ENCODE data around the gene MYZAP. TPM values are rescaled to one million over a fixed set of nuclear protein-coding genes. Genes with fewer than 3 reads are reported as not detected.
"Not testable (repeated sequence)": the region's sequence is repeated elsewhere in the genome, so short reads cannot be mapped to it uniquely, and the experiment has no call there.

The MYZAP gene
- total and polyA plus RNA-seq, 5 donors from 2014 or later, result 0.49 to 3.9 (median 1.6) TPM

GRCh38 chr15:57614241-57614640 lies 22.5 kb downstream of the MYZAP start:
- no peak overlapping the region for H3K4me3 ChIP-seq (ENCODE audit: low read depth, low read length)
- no peak for ATAC-seq (ENCODE audit: low read depth in 2 of 2)
- no peak overlapping the region for H3K4me3 Mint-ChIP-seq

GRCh38 chr15:57615951-57616496 lies 24.3 kb downstream of the MYZAP start:
- H3K9me3 Mint-ChIP-seq; H3K9me3 ChIP-seq (ENCODE audit: control insufficient read depth in 2 of 2, low read length in 2 of 2); ATAC-seq (ENCODE audit: low read depth in 2 of 2); H3K4me1 Mint-ChIP-seq; H3K27ac Mint-ChIP-seq; DNase-seq; H3K4me3 Mint-ChIP-seq; H3K27me3 ChIP-seq (ENCODE audit: control insufficient read depth, insufficient read depth, low read length); H3K27ac ChIP-seq (ENCODE audit: insufficient read depth, low read length, poor library complexity, severe bottlenecking); H3K4me1 ChIP-seq (ENCODE audit: control insufficient read depth, insufficient read depth, low read length, poor library complexity, severe bottlenecking); H3K36me3 ChIP-seq (ENCODE audit: control insufficient read depth, insufficient read depth, low read length); H3K4me3 ChIP-seq (ENCODE audit: low read depth, low read length): not testable (repeated sequence)
- peaks cover 12% of the 10 kb centered on the region for H3K36me3 Mint-ChIP-seq
- peaks cover 13% of the 10 kb centered on the region for H3K27me3 Mint-ChIP-seq

More at GRCh38 chr15:57614241-57614640, 22.5 kb downstream of the MYZAP start:
- DNase-seq, result no peak
- peak overlapping the region in 1 of 3 donors; percentile 68 for H3K27ac Mint-ChIP-seq
- H3K36me3 Mint-ChIP-seq, result peaks cover 5% of the 10 kb centered on the region
- Histone ChIP-seq H3K27ac (ENCODE audit: insufficient read depth, low read length, poor library complexity, severe bottlenecking) (no peak overlapping the region), H3K27me3 (ENCODE audit: control insufficient read depth, insufficient read depth, low read length) (no peaks in the 10 kb centered on the region), H3K9me3 (ENCODE audit: control insufficient read depth in 2 of 2, low read length in 2 of 2) (no peaks in the 10 kb centered on the region), H3K4me1 (ENCODE audit: control insufficient read depth, insufficient read depth, low read length, poor library complexity, severe bottlenecking) (no peaks in the 10 kb centered on the region), H3K36me3 (ENCODE audit: control insufficient read depth, insufficient read depth, low read length) (no peaks in the 10 kb centered on the region)
- H3K4me1 Mint-ChIP-seq, result no peaks in the 10 kb centered on the region
- peaks cover 13% of the 10 kb centered on the region for H3K27me3 Mint-ChIP-seq
- peaks cover 0 to 1% (median 0%) of the 10 kb centered on the region in 7 donors for H3K9me3 Mint-ChIP-seq

- Mint-ChIP-seq H3K9me3 (no peaks in the 10 kb centered on the region), H3K27ac (no peak overlapping the region), H3K36me3 (peaks cover 19% of the 10 kb centered on the region), H3K4me3 (no peak overlapping the region), H3K4me1 (no peaks in the 10 kb centered on the region), H3K27me3 (peaks cover 13% of the 10 kb centered on the region)
- H3K27me3 ChIP-seq (ENCODE audit: control insufficient read depth, insufficient read depth, low read length), result no peaks in the 10 kb centered on the region
- no peak for DNase-seq
- no peak overlapping the region for H3K4me3 ChIP-seq (ENCODE audit: low read depth, low read length)
- no peaks in the 10 kb centered on the region for H3K36me3 ChIP-seq (ENCODE audit: control insufficient read depth, insufficient read depth, low read length)
- no peak for ATAC-seq (ENCODE audit: low read depth in 2 of 2)
- H3K4me1 ChIP-seq (ENCODE audit: control insufficient read depth, insufficient read depth, low read length, poor library complexity, severe bottlenecking), result no peaks in the 10 kb centered on the region
- no peak overlapping the region for H3K27ac ChIP-seq (ENCODE audit: insufficient read depth, low read length, poor library complexity, severe bottlenecking)
- no peaks in the 10 kb centered on the region for H3K9me3 ChIP-seq (ENCODE audit: control insufficient read depth in 2 of 2, low read length in 2 of 2)
Measured at GRCh38 chr15:57618325-57618724, 26.6 kb downstream of the MYZAP start.

- peaks cover 8% of the 10 kb centered on the region for H3K27me3 Mint-ChIP-seq
- no peak overlapping the region for H3K27ac Mint-ChIP-seq
- no peaks in the 10 kb centered on the region for H3K36me3 ChIP-seq (ENCODE audit: control insufficient read depth, insufficient read depth, low read length)
- DNase-seq, result no peak
- no peak overlapping the region for H3K4me3 ChIP-seq (ENCODE audit: low read depth, low read length)
- no peak for ATAC-seq (ENCODE audit: low read depth in 2 of 2)
- no peaks in the 10 kb centered on the region for H3K4me1 ChIP-seq (ENCODE audit: control insufficient read depth, insufficient read depth, low read length, poor library complexity, severe bottlenecking)
- H3K9me3 ChIP-seq (ENCODE audit: control insufficient read depth in 2 of 2, low read length in 2 of 2), result no peaks in the 10 kb centered on the region
- peaks cover 19% of the 10 kb centered on the region for H3K36me3 Mint-ChIP-seq
- no peaks in the 10 kb centered on the region for H3K27me3 ChIP-seq (ENCODE audit: control insufficient read depth, insufficient read depth, low read length)
- H3K9me3 Mint-ChIP-seq, result no peaks in the 10 kb centered on the region
- H3K27ac ChIP-seq (ENCODE audit: insufficient read depth, low read length, poor library complexity, severe bottlenecking), result no peak overlapping the region
- H3K4me1 Mint-ChIP-seq, result no peaks in the 10 kb centered on the region
- no peak overlapping the region for H3K4me3 Mint-ChIP-seq
Measured at GRCh38 chr15:57619746-57620145, 28.0 kb downstream of the MYZAP start.

GRCh38 chr15:57624730-57625129 lies 33.0 kb downstream of the MYZAP start:
- H3K36me3 Mint-ChIP-seq, result peaks cover 17% of the 10 kb centered on the region
- ATAC-seq (ENCODE audit: low read depth in 2 of 2) (no peak), DNase-seq (no peak)
- H3K27ac Mint-ChIP-seq, result no peak overlapping the region
- no peak overlapping the region for H3K4me3 Mint-ChIP-seq
- peaks cover 11% of the 10 kb centered on the region for H3K27me3 Mint-ChIP-seq
- H3K4me3 ChIP-seq (ENCODE audit: low read depth, low read length), result no peak overlapping the region
- H3K4me1 ChIP-seq (ENCODE audit: control insufficient read depth, insufficient read depth, low read length, poor library complexity, severe bottlenecking), result no peaks in the 10 kb centered on the region
- H3K27me3 ChIP-seq (ENCODE audit: control insufficient read depth, insufficient read depth, low read length), result no peaks in the 10 kb centered on the region
- no peaks in the 10 kb centered on the region for H3K9me3 Mint-ChIP-seq
- H3K36me3 ChIP-seq (ENCODE audit: control insufficient read depth, insufficient read depth, low read length), result no peaks in the 10 kb centered on the region
- H3K4me1 Mint-ChIP-seq, result no peaks in the 10 kb centered on the region
- no peak overlapping the region for H3K27ac ChIP-seq (ENCODE audit: insufficient read depth, low read length, poor library complexity, severe bottlenecking)
- H3K9me3 ChIP-seq (ENCODE audit: control insufficient read depth in 2 of 2, low read length in 2 of 2), result no peaks in the 10 kb centered on the region

GRCh38 chr15:57625703-57626448 lies 34.2 kb downstream of the MYZAP start:
- no peak overlapping the region for H3K4me3 ChIP-seq (ENCODE audit: low read depth, low read length)
- no peaks in the 10 kb centered on the region for H3K27me3 ChIP-seq (ENCODE audit: control insufficient read depth, insufficient read depth, low read length)
- H3K4me1 ChIP-seq (ENCODE audit: control insufficient read depth, insufficient read depth, low read length, poor library complexity, severe bottlenecking), result no peaks in the 10 kb centered on the region
- Mint-ChIP-seq H3K9me3 (no peaks in the 10 kb centered on the region), H3K4me3 (no peak overlapping the region), H3K36me3 (peaks cover 10% of the 10 kb centered on the region), H3K27ac (no peak overlapping the region), H3K27me3 (peaks cover 11% of the 10 kb centered on the region), H3K4me1 (no peaks in the 10 kb centered on the region)
- H3K36me3 ChIP-seq (ENCODE audit: control insufficient read depth, insufficient read depth, low read length), result no peaks in the 10 kb centered on the region
- no peak overlapping the region for H3K27ac ChIP-seq (ENCODE audit: insufficient read depth, low read length, poor library complexity, severe bottlenecking)
- H3K9me3 ChIP-seq (ENCODE audit: control insufficient read depth in 2 of 2, low read length in 2 of 2), result no peaks in the 10 kb centered on the region
- ATAC-seq (ENCODE audit: low read depth in 2 of 2) (no peak), DNase-seq (no peak)

GRCh38 chr15:57626713-57627440 lies 35.2 kb downstream of the MYZAP start:
- Histone ChIP-seq H3K36me3 (ENCODE audit: control insufficient read depth, insufficient read depth, low read length) (no peaks in the 10 kb centered on the region), H3K27ac (ENCODE audit: insufficient read depth, low read length, poor library complexity, severe bottlenecking) (no peak overlapping the region), H3K4me1 (ENCODE audit: control insufficient read depth, insufficient read depth, low read length, poor library complexity, severe bottlenecking) (no peaks in the 10 kb centered on the region), H3K4me3 (ENCODE audit: low read depth, low read length) (no peak overlapping the region), H3K9me3 (ENCODE audit: control insufficient read depth in 2 of 2, low read length in 2 of 2) (no peaks in the 10 kb centered on the region), H3K27me3 (ENCODE audit: control insufficient read depth, insufficient read depth, low read length) (no peaks in the 10 kb centered on the region)
- DNase-seq (no peak), ATAC-seq (ENCODE audit: low read depth in 2 of 2) (no peak)
- H3K27me3 Mint-ChIP-seq, result peaks cover 11% of the 10 kb centered on the region
- peak overlapping the region in 1 of 3 donors; percentile 60 for H3K27ac Mint-ChIP-seq
- no peak overlapping the region for H3K4me3 Mint-ChIP-seq
- H3K4me1 Mint-ChIP-seq, result no peaks in the 10 kb centered on the region
- H3K9me3 Mint-ChIP-seq, result no peaks in the 10 kb centered on the region
- H3K36me3 Mint-ChIP-seq, result peaks cover 10% of the 10 kb centered on the region
